Measurements from ENCODE around the gene BABAM1.

DNA sequence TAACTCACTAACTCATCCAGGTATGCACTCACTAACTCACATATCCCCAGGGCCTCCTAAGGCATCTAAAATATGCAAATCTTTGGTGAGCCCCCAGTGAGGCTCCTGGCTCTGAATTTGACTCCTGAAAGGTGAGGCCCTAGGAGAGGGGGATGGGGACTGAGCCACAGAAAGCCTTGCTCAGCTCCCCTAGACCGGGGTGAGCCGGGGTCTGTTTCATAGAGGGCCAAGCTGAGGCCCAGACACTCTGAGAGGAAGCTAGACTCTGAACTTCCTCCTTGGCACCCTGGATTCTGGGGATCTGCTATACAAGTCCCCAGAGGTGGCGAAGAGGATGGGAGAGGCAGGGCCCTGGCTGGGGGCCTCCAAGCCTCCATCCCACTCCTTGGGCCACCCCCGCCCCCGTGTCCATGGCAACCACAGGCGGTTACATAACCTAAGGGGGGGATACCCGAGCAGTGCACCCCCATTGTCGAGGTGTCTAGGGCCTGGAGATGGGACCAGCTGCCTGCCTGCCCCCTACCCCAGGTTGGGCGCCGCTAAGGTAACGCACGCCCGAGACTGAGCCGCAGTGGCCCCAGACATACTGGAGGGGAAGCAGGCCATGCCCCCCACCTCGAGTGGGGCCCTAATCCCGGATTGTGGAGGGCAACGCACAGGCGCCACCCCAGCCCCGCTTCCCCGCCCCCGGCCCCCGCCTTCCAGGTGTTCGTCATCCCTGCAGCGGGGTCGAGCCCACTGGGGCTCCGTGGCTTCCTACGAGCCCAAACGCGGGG, 35.3 kb downstream of the BABAM1 start:
- TF ChIP-seq CTCF (IDR thresholded peaks at IDR 0.05; ENCODE audit: low read depth, low read length, poor library complexity, severe bottlenecking) (no peak), EZH2phosphoT487 (IDR thresholded peaks at IDR 0.05; ENCODE audit: borderline replicate concordance, low read length) (no peak)

Measured in DOHH2 (cell line).